ENCODE measurements around the gene TMPRSS13.

TMPRSS13 gene

GRCh38 chr11:117910525-117910924 is 18.7 kb downstream of the TMPRSS13 start:
- POLR2A ChIA-PET: no interaction called here
- Histone ChIP-seq H3K4me1 (ENCODE audit: control insufficient read depth, insufficient read depth, low read length) (no peaks in the 10 kb centered on the region), H3K27ac (ENCODE audit: extremely low read depth, low read depth, low read length) (no peak overlapping the region), H3K4me3 (ENCODE audit: low read depth, low read length) (no peak overlapping the region), H3K36me3 (ENCODE audit: control insufficient read depth in 2 of 2, insufficient read depth in 1 of 2, low read length in 2 of 2) (no peaks in the 10 kb centered on the region), H3K9me3 (ENCODE audit: control insufficient read depth, insufficient read depth, low read depth, low read length) (no peaks in the 10 kb centered on the region)
- CTCF ChIA-PET: interaction anchor here (0.5 to 1.3 kb wide), 2 partner anchors 26 to 143 kb away, joined by 3 to 4 read pairs; no protein-coding TSS in a partner anchor
- TF ChIP-seq, protein P1, sequence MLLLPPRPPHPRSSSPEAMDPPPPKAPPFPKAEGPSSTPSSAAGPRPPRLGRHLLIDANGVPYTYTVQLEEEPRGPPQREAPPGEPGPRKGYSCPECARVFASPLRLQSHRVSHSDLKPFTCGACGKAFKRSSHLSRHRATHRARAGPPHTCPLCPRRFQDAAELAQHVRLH (tag by site-specific recombination; IDR thresholded peaks at IDR 0.05): 0 out of 2 replicates have a peak, but pooled peaks have one; percentile 20
- TF ChIP-seq FEZF1 (tag by site-specific recombination; IDR thresholded peaks at IDR 0.05): no peak

- H3K9me3 ChIP-seq (ENCODE audit: control insufficient read depth, insufficient read depth, low read depth, low read length): no peaks in the 10 kb centered on the region
- no peak overlapping the region for H3K27ac ChIP-seq (ENCODE audit: extremely low read depth, low read depth, low read length)
- no peaks in the 10 kb centered on the region for H3K36me3 ChIP-seq (ENCODE audit: control insufficient read depth in 2 of 2, insufficient read depth in 1 of 2, low read length in 2 of 2)
- H3K4me3 ChIP-seq (ENCODE audit: low read depth, low read length): no peak overlapping the region
- CTCF ChIA-PET: interaction anchor here (0.5 to 1.3 kb wide), 4 partner anchors 25 to 262 kb away, joined by 3 to 4 read pairs (median 3); no protein-coding TSS in a partner anchor
- TF ChIP-seq ELK4 (IDR thresholded peaks at IDR 0.05; ENCODE audit: borderline replicate concordance, low read depth, low read length) (no peak), EGR2 (tag by site-specific recombination; IDR thresholded peaks at IDR 0.05; ENCODE audit: low read depth) (peak; percentile 95), ZFHX2 (tag by site-specific recombination; conservative IDR thresholded peaks at IDR 0.05) (peak; percentile 97), ZNF561 (tag by site-specific recombination; IDR thresholded peaks at IDR 0.05; ENCODE audit: borderline replicate concordance) (no peak), ZFP41 (tag by site-specific recombination; IDR thresholded peaks at IDR 0.05; ENCODE audit: borderline replicate concordance) (no peak)
- no peaks in the 10 kb centered on the region for H3K4me1 ChIP-seq (ENCODE audit: control insufficient read depth, insufficient read depth, low read length)
- POLR2A ChIA-PET: no interaction called here
Observed at GRCh38 chr11:117909611-117910382, 19.4 kb downstream of the TMPRSS13 start.

DNA sequence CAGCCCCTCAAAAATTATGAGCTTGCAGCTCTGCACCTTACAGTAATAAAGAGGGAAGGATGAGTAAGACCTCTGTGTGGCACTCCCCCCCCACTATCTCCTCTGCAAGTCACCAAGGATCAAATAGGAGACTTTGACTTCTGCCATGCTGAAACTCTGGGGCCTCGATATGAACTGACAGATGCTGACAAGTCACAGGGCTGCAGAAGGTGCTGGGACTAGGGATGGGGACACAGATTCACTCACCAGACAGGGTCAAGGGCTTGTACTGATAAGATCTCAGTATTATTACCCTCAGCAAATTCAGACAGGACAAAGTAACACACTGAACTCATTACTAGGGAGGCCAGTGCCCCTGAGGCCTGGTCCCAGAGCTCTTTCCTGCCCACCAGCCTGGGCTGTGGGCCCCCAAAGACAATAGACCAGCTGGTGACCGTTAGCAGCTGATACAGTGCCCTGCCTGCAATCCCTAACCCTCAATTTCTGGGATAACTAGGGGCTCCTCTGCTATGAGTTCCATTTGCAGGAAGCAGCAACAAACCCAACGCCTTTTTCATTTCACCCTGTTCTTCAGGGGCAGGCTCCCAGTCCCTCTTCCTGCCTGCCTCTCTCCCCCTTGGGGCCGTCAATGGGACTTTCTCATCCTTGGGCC is 20.1 kb downstream of the TMPRSS13 start:
- H3K4me3 ChIP-seq (ENCODE audit: low read depth, low read length): no peak overlapping the region
- no peaks in the 10 kb centered on the region for H3K4me1 ChIP-seq (ENCODE audit: control insufficient read depth, insufficient read depth, low read length)
- H3K27ac ChIP-seq (ENCODE audit: extremely low read depth, low read depth, low read length): no peak overlapping the region
- POLR2A ChIA-PET: no interaction called here
- H3K9me3 ChIP-seq (ENCODE audit: control insufficient read depth, insufficient read depth, low read depth, low read length): no peaks in the 10 kb centered on the region
- CTCF ChIA-PET: interaction anchor here (0.5 to 1.3 kb wide), 4 partner anchors 82 to 483 kb away, joined by 3 read pairs; no protein-coding TSS in a partner anchor
- H3K36me3 ChIP-seq (ENCODE audit: control insufficient read depth in 2 of 2, insufficient read depth in 1 of 2, low read length in 2 of 2): no peaks in the 10 kb centered on the region
- TF ChIP-seq TSHZ1 (tag by site-specific recombination; IDR thresholded peaks at IDR 0.05; ENCODE audit: borderline replicate concordance): no peak
- no peak for TF ChIP-seq ZNF366 (tag by site-specific recombination; conservative IDR thresholded peaks at IDR 0.05)
- TF ChIP-seq ZNF670 (tag by site-specific recombination; IDR thresholded peaks at IDR 0.05; ENCODE audit: low read depth): no peak
- TF ChIP-seq ZNF174 (tag by site-specific recombination; IDR thresholded peaks at IDR 0.05): no peak
- TF ChIP-seq EGR2 (tag by site-specific recombination; IDR thresholded peaks at IDR 0.05; ENCODE audit: low read depth): no peak
- TF ChIP-seq ZNF677 (tag by site-specific recombination; IDR thresholded peaks at IDR 0.05): no peak
- TF ChIP-seq ZNF558 (tag by site-specific recombination; IDR thresholded peaks at IDR 0.05): no peak
- no peak for TF ChIP-seq ZNF571 (tag by site-specific recombination; IDR thresholded peaks at IDR 0.05)
- TF ChIP-seq ZNF341 (tag by site-specific recombination; IDR thresholded peaks at IDR 0.05; ENCODE audit: low read depth): no peak
- no peak for TF ChIP-seq PRDM4 (tag by site-specific recombination; IDR thresholded peaks at IDR 0.05)
- TF ChIP-seq ZBTB1 (tag by site-specific recombination; IDR thresholded peaks at IDR 0.05): no peak
- no peak for TF ChIP-seq SALL2 (tag by site-specific recombination; IDR thresholded peaks at IDR 0.05; ENCODE audit: borderline replicate concordance)

Measured in HEK293 (cell line).